Inflammatory macrophage treated with lipopolysaccharide for 1 hour (primary cell): Measurements from ENCODE around the gene PPP1R17.

Experiments
- DNase-seq, 2 donors: peaks; one replicate each; pipeline ENCODE4 v3.0.0-alpha.2; 2020 to 2022

Gene PPP1R17

DNA sequence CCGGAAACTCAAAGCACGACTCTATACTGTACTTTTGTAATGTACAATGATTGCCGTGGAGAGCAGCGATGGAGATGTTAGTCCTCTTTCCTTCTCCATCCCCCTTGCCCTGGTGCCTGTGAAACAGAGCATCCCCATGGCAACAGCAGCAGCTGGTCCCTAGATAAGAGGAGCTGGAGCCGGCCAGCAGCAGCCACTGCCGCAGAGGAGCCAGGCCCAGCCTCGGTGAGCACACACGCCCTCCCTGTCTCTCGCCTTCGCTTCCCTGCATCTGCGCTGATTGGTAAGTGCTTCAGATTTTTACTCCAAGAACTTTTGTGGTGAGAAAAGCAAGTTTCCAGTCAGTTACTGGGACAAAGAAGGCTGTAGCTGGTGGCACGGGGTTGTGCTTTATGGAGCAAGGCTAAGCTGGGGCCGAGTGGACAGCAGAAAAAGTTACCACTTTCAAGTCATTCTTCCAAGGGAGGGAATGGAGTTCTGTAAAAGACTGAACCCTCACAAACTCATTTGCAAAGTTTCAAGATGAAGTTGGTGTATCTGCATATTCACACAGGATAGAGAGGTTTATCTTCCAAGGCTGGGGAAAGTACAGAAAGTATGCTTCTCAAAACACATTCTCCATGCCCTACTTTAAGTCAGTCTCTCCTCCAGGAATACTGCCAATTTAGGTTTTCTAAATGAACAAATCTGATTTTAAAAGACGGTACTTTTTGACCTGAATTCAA, at the start of gene PPP1R17:
Gene PPP1R17 (plus strand): TSS at position 192 of the 725 bp plus-strand sequence. CDS start 5,227 bp downstream, outside the sequence.
- peak in 1 of 2 donors; percentile 15 for DNase-seq

DNA sequence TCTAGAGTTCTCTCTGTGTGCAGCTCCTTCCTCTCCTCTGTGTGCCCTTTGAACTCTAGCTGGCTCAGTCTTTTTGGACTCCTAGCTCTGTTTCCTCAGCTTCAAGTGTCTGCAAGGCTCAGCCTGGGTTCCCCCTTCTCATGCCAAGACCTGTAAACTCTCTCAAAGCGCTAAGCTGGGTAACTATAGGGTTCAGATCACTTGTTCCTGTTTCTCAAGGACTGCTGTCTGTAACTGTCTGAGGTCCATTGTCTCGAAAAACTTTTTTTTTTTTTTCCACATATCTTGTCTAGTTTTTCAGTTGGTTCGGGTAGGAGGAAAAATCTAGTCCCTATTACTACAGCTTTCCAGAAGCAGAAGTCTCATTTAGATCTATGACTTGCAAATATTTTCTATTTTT, 46.6 kb upstream of the PPP1R17 start:
- peak; percentile 42 to 49 for DNase-seq

DNA sequence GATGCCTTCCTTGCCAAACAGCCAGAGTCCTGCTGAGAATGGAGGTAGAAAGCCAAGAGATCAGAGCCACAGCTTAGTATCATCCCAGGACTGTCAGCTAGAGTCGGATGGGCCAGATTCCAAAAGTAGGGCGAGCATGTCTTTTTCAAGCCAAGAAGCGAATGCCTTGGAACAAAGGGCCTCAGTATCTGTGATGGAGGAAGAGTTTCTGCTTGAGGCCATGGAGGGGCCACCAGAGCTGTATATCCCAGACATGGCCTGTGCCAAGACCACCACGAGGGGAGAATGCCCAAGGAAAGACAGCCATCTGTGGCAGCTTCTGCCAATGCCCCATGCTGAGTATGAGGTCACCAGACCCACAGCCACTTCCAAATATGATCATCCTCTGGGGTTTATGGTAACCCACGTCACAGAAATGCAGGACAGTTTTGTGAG, 44.3 kb upstream of the PPP1R17 start:
- DNase-seq: no peak

DNA sequence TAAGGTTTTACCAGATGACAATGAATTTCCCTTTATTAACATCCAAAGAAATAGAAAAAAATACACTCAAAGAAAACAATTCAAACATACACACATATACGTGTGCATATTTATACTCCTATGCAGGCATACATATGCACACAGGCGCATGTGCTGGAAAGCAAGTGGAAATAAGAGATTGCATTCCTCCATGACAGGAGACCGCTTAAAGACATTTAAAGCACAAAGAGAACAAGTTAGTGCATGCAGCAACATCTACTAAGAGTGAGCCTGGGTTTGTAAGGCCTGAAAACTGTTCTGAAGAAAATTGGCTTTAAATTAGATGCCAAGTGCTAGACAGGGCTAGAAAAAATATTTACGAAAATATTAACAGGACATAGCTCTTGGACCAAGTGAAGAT, 40.1 kb upstream of the PPP1R17 start:
- DNase-seq: no peak

DNA sequence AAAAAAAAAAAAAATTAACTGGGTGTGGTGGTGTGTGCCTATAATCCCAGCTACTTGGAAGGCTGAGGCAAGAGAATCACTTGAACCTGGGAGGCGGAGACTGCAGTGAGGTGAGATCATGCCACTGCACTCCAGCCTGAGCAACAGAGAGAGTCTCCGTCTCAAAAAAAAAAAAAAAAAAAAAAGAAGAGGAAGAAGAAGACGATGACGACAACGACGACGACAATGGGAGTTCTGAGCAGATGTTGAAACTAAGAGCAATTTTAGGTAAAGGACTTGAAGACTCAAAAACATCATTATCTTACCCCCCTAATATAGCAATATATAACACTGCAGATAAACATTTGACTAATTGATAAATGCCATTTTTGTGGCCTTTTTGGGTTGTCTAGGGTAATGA, 39.5 kb upstream of the PPP1R17 start:
- DNase-seq: peak; percentile 65 to 69

DNA sequence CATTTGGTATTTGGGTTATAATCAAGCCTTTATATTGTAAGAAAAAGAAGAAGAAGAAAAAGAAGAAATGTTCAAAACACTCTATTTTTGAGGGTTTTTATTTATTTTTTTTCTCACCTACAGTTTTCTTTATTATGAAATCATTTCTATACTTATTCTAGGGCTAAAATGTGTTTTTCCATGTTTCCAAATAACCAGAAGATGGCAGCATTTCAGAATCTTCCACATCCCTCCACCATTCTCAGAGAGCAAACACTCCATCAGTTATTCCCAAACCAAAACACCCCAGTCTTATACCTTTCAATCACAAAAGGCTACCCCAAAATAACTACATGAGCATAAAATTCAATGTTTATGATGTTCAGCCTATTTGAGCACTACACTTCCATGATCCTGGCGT, 38.7 kb upstream of the PPP1R17 start:
- peak in 1 of 2 donors; percentile 44 for DNase-seq

DNA sequence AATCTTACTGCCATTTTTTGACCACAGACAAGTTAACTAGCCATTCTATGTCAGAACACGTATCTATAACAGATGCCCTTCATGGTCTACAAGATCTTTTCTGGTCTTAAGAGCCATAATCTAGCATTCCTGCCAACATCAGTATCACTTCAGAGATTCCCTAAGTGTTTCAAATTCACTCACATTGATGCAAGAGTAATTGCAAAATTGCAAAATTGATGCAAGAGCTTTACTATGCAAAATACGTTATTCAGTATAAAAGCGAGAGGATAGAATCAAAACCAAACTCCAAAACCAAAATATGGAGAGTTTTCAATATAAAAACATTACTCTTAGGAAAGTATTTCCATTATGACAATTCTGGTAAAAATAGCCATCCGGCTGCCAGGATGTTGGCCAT, 38.1 kb upstream of the PPP1R17 start:
- peak; percentile 52 to 83 for DNase-seq

DNA sequence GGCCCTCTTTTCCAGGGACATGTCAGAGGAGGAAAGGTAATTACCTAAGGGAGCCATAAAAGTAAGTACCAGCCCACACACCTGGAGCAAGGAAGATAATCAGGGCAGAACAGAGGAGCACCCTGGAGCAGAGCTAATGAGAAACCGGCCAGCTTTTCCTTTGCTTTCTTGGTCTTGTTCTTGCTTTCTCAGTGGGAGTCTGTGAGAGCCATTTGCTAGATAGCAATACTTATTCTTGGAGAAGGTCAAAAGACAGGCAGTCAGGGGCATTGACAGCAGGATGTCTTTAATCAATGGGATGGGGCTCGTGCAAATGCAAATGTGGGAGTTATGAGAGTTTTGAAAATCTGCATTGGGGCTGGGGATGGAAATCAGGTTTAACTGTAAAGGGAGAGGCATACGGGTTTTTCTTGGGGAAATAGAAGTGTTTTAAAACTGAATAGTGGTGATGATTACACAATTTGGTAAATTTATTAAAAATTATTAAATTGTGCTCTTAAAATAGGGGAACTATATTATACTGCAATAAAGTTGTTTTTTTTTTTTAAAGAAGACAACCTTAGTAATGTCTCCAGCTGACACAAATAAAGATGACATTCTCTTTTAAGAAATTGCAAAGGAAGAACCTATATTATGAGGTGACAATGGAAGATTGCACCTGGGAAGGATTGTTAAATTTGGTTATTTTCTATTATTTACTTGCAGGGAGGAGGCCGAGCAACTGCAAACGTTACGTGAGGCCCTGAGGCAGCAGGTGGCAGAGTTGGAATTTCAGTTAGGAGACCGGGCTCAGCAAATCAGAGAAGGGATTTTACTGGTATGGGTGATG, 35.6 kb upstream of the PPP1R17 start:
- DNase-seq: peak; percentile 49 to 51

DNA sequence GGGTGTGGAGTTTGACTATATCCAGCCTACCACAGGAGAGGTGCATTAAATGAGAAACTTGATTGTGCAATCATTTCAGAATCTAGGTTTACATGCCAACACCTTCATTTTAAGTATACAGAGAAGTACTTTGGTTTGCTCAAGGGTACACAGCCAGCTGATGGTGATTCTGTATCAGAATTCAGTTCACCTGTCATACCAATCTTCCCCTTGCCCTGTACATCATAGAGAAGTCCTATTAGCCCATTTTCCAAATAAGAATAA, 35.0 kb upstream of the PPP1R17 start:
- no peak for DNase-seq

DNA sequence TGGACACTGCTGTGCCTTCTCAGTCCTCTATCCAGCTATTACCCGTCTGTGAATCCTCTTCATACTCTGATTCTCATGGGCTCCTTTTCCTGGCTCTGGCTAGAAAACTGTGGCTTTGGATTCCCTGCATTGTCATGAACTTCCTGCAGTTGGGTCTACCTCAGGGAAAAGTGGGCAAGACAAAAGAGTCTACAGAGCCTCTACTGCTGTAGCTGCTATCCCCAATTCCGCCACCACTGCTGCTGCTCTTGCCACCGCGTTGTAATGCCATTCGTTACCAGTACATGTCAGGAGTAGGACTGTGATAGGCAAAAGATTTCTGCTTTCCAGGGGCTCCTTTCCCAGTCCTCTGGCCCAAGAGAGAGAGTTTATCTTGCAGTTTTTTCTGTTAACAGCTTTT, 23.9 kb upstream of the PPP1R17 start:
- no peak for DNase-seq

DNA sequence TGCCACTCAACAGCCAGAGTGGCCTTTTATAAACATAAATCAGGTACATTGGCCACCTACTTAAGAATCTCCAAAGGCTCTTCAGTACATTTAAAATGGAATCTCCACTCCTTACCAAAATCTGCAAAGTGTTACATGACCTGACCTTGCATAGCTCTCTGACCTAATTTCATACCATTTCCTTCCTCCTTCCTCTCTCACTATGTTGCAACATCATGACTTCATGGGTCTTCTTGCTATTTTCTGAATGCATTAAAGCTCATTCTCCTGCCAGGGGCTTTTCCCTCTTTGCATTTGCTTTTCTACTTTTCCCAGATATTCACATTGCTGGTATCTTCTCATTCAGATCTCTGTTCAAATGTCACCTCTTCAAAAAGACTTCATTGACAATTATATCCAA, 22.1 kb upstream of the PPP1R17 start:
- DNase-seq: peak; percentile 89 to 90

DNA sequence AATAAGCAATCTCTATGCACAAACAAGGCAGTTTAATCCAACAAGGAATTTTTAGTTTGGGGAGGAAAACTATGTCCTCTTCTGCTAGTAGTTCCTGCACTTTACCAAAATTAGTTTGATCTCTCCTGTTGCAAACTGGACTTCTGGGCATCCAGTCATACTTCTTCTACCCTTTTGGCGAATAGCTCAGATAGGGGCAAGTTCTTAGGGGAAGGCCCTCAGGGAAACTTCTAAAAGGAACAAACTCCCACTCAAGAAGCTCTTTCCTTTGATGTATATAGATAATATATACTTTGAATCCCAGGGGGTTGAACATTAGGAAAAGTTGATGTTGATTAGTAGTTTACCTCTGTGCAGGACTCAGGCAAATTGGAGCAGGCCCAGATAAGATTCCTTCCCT, 21.5 kb upstream of the PPP1R17 start:
- peak; percentile 41 to 61 for DNase-seq

DNA sequence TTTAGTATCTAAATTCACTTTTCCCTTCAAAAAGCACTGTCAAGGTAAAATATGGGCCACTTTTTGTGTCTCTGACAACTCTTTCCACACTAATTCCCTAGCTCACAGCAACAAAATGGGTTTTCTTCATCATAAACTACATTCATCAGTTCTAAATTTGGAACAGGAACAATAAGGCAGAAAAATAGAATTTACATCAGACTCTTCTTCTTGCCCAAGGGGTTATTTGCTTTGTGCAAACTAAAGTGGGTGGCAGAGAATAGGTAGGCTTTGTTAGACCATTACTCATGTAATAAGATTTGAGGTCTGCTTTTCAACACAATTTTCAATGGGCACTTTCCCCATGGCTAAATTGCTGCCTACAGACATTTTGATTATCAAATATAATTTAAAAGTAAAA, 17.6 kb upstream of the PPP1R17 start:
- peak in 1 of 2 donors; percentile 56 for DNase-seq

DNA sequence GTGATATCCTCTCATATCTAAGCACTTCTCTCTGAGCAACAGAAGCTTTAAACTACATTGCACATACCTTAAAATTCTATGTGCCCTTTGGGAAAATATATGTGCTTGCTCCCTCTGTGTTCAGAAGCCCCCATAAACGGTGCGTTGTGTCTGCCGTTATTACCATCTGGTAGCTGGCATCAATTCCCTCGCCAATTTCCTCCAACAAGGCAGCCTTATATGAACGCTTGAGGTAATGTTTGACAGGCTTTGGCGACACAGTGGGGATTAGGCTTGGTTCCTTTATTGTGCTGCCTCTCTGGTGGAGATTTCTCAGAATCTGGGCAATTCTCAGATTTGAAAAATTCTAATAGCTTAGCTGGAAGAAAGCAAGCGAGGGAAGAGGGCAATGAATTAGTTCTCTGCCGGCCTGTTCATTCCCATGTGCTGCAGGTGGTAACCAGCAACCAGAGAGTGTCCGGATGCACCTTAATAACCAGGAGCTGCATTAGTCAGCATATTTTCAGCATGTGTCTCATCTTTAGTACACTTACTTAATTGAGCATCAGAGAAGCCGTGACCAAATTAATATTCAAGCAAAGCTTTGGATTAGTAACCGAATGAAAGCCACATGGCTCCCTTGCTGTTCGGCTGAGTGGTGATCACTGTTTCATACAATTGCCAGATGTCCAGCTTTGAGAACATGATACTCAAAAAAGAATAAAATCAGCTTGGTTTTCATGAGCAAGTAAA, 7.3 kb upstream of the PPP1R17 start:
- no peak for DNase-seq

DNA sequence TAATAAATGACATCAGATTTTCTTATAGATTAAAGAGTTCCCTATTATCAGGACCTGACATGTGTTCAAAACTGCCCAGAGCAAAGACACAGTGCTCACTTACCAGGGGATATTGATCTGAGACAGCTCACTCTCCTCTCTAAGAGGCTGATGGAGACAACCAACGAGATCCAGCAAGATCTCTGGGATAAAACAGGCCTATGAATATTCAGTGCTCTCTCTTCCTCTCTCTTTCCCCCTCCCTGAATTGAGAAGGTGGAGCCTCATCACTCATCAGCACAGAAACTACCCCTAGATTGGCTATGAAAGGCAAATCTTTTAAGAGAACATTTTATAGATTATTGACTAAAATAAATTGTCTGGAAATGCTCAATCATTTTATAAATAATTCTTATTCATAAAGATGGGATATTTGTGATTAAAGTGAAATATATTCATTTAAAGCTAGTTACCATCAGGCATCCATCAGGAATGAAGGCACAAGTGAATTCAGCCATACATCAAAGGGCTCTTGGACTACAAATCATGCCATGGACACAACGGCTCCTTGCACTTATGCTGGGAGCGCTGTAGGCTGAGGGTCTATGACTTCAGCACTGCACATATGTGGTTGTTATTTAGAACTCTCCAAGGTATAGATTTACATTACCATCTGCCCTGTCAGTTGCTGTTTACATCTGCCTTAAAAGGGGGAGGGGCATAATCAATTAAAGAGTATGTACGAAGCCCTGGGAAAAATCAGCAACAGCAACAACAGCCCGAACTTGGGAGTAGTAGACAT, 3.4 kb upstream of the PPP1R17 start:
- DNase-seq: no peak

DNA sequence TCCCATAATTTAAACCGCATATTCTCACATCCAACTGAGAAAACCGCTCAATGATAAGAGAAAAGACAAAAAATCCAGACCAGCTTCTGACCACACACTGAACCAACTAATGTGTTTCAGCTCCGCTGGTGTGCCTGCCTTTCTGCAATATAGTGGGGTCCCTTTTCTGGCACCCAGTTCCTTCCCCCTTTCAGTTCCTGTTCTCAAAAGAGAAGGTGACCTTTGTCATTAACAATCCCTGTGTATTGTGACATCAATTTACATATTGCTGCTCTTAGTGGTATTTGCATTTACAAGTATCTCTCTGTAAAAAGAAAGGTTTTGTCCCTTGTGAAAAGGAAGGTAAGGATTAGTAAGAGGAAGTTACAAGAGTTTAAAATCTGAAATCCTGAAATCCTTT, 1.4 kb downstream of the PPP1R17 start:
- DNase-seq: peak; percentile 80 to 90

DNA sequence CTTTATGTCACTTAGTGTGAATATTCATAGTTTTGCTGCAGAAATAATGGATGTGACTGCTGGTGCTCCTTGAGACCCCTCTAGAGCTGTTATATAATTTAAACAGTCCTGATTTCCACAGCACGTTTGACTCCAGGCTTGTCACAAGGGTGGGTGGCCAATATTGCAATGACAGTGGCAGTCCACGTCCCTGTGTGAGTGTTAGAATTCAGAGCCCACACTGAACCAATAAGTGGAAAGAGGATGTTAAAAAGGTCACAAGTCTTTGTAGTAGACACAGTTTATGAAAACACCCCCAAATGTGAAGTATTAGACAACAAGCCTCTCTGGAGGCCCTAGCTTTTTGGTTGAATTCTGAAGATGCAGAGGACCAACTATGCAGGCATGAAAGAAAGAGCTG, 2.0 kb downstream of the PPP1R17 start:
- DNase-seq: peak; percentile 43 to 73

DNA sequence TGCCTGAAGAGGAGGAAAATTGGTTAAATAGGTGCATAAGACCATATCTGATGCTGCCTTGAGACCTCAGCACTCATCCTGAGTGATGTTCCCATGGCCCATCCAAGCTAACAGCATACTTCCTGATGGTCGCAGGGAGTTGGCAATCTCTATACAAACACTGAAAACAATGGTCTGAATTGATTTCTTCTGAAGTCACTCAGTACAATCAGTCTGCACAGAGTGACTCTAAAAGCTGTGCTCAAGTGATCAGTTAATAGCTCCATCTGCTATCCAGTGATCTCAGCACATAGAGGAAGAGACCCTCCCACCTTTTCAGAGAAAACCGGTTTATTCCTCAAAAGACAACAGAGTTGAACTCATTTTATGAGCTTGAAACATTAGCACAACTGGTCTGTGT, 3.9 kb downstream of the PPP1R17 start:
- no peak for DNase-seq

DNA sequence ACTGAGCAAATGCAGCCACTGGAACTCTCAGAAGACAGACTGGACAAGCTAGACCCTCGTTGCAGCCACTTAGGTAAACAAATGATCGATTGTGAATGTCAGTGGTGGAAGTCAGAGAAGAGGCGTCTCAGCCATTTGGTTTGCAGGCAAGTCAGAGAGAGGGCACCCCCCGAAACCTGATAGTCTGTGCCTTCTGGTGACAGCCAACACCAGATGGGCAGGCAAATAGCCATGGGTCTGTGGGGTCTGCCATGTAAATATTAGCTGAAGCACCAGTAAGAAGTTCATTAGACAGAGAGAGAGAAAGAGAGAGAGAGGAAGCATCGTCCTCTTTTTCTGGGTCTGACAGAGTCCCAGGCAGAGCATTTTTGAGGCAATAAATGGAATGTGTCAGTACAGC, 5.4 kb downstream of the PPP1R17 start:
- DNase-seq: no peak

DNA sequence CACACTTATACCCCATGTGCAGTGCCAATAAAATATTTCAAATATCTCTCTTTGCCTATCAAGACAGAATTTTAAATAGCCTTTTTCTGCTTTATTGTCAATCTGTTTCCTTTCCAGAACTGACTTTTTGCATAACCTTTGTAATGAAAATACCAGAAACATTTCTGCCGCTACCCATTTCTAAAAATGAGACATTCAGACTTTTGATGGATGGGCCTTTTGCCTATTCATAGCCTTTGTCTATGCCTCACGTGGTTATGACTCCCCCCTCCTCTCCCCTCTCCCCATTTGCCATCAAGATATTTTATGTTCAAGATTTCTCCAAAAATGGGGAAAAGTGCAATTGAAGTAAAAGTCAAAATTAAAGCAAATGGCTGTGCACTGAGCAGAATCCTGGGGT, 5.9 kb downstream of the PPP1R17 start:
- DNase-seq: no peak

DNA sequence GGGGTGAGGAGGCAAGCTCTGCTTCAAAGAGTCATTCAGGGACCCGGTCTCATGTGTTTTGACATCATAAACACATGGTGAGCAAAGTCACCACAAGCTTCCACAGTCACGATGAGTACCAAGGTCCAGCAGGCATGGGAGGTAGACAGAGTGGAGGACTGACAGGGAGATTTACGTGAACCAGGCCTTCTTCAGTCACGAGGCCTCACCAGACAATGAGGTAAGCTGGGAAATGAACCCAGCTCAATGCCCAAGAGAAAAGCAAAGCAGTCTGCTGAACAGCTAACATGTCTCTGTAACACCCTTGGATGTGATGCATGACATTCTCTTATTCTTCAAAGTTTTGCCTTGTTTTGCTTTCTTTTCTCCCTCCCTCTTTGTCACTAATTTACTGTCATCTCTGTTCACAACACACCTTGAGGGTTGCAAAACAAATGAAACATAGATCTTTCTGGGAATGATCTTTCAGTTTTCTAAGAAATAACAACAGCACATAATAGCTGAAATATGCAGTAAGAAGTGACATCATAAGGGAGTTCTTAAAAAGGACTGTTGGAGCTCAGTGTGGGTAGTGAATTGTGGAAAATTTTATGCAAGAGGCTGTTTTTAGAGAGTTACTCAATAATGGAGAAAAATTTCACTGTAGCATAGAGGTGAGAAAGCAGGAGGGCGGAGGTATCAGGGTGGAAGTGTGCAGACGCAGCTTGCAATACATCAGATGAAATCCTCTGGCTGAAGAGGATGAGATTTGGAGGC, 9.0 kb downstream of the PPP1R17 start:
- DNase-seq: peak; percentile 70 to 87

DNA sequence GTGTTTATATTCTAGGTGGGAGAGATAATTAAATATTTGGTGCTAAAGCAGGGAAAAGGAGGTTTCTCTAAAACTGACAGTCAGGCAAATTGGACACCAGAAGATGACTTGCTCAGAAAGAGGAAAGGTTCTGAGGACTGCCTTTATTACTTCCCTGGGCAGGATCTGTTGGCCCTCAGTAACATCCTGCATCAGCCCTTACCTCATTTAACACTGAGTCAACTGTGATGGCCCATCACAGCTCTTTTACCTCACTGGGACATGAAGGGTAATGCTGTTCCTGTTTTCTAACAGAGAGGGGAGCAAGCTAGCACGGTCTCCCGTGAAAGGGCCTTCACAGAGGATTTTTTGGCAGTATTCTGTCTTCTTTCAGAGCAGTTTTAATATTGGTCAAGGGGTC, 12.0 kb downstream of the PPP1R17 start:
- peak in 1 of 2 donors; percentile 71 for DNase-seq
